ENCODE measurements around the gene RAVER2. TPM values are rescaled to one million over a fixed set of nuclear protein-coding genes. Genes with fewer than 3 reads are reported as not detected.
"Not testable (repeated sequence)": the region's sequence is repeated elsewhere in the genome, so short reads cannot be mapped to it uniquely, and the experiment has no call there.

The RAVER2 gene
- total RNA-seq, 1 experiment from 2014 or later = 11.4 TPM

DNA sequence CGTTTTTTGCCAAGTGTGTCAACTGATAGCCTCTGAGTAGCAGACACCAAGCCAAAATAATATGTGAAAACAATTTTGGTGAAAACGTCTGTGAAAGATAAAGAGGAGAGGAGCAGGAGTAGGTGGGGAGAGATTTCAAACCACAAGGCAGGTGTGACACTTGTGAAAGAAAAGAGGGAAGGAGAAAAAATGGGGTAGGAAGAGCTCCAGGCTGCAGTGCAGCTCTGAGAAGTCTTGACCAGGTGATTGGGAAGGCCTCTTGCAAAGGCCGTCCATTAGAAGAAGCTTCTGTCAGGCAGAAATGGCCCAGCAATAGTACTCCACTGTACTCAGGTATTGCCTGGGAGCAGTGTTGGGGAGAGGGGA lies 10.6 kb upstream of the RAVER2 start:
- no peak for TF ChIP-seq EZH2phosphoT487 (IDR thresholded peaks at IDR 0.05; ENCODE audit: borderline replicate concordance, low read length)
- TF ChIP-seq, protein P1, sequence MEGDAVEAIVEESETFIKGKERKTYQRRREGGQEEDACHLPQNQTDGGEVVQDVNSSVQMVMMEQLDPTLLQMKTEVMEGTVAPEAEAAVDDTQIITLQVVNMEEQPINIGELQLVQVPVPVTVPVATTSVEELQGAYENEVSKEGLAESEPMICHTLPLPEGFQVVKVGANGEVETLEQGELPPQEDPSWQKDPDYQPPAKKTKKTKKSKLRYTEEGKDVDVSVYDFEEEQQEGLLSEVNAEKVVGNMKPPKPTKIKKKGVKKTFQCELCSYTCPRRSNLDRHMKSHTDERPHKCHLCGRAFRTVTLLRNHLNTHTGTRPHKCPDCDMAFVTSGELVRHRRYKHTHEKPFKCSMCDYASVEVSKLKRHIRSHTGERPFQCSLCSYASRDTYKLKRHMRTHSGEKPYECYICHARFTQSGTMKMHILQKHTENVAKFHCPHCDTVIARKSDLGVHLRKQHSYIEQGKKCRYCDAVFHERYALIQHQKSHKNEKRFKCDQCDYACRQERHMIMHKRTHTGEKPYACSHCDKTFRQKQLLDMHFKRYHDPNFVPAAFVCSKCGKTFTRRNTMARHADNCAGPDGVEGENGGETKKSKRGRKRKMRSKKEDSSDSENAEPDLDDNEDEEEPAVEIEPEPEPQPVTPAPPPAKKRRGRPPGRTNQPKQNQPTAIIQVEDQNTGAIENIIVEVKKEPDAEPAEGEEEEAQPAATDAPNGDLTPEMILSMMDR (conservative IDR thresholded peaks at IDR 0.05; ENCODE audit: low read depth, low read length) = no peak
- no peak for TF ChIP-seq EZH2 (IDR thresholded peaks at IDR 0.05; ENCODE audit: low read length, unreplicated experiment)
- POLR2A ChIA-PET (ENCODE audit: unreplicated experiment) = no interaction called here

GRCh38 chr1:64740687-64741086 lies 4.2 kb upstream of the RAVER2 start:
- H4K20me1 ChIP-seq (ENCODE audit: low read length); H3K4me3 ChIP-seq (ENCODE audit: low read length); H3K27me3 ChIP-seq (ENCODE audit: low read length); POLR2A ChIA-PET (ENCODE audit: unreplicated experiment); H3K4me2 ChIP-seq (ENCODE audit: low read length); H3K27ac ChIP-seq (ENCODE audit: low read length); H3K9me3 ChIP-seq (ENCODE audit: low read length); ATAC-seq; CTCF ChIA-PET; H3K9ac ChIP-seq (ENCODE audit: low read length); DNase-seq; H3K79me2 ChIP-seq (ENCODE audit: low read length); H3F3A ChIP-seq (ENCODE audit: low read length, unreplicated experiment); BruUV-seq (replicated peaks); H3K36me3 ChIP-seq (ENCODE audit: low read depth, low read length); H3K9me2 ChIP-seq (replicated peaks; ENCODE audit: low read length); H2AFZ ChIP-seq (ENCODE audit: low read length): not testable (repeated sequence)
- intact Hi-C loops (cut with micrococcal nuclease) = loop anchor here (10.0 kb wide), 1 partner anchor 684 kb away; the partner anchor contains the start of genes LEPR and LEPROT
- peaks cover 15% of the 10 kb centered on the region for H3K4me1 ChIP-seq (ENCODE audit: insufficient read depth, low read length)

More for the DNA sequence above, 10.6 kb upstream of the RAVER2 start:
- Histone ChIP-seq H3K4me1 (ENCODE audit: insufficient read depth, low read length) (no peaks in the 10 kb centered on the region), H3K9me2 (replicated peaks; ENCODE audit: low read length) (no peaks in the 10 kb centered on the region), H3K4me2 (ENCODE audit: low read length) (no peak overlapping the region), H3K27ac (ENCODE audit: low read length) (no peak overlapping the region), H3F3A (ENCODE audit: low read length, unreplicated experiment) (no peaks in the 10 kb centered on the region), H3K36me3 (ENCODE audit: low read depth, low read length) (no peaks in the 10 kb centered on the region), H3K27me3 (ENCODE audit: low read length) (no peaks in the 10 kb centered on the region), H3K9me3 (ENCODE audit: low read length) (no peaks in the 10 kb centered on the region), H2AFZ (ENCODE audit: low read length) (no peak overlapping the region), H3K4me3 (ENCODE audit: low read length) (no peak overlapping the region), H3K9ac (ENCODE audit: low read length) (no peak overlapping the region), H3K79me2 (ENCODE audit: low read length) (no peaks in the 10 kb centered on the region), H4K20me1 (ENCODE audit: low read length) (no peaks in the 10 kb centered on the region)
- intact Hi-C loops (cut with micrococcal nuclease) = no loop called here
- DNase-seq = no peak
- CTCF ChIA-PET = no interaction called here
- ATAC-seq = no peak
- no TSS peak for BruUV-seq (replicated peaks)

- TF ChIP-seq, protein P1 (conservative IDR thresholded peaks at IDR 0.05; ENCODE audit: low read depth, low read length) = no peak
- TF ChIP-seq EZH2phosphoT487 (IDR thresholded peaks at IDR 0.05; ENCODE audit: borderline replicate concordance, low read length) (no peak), EZH2 (IDR thresholded peaks at IDR 0.05; ENCODE audit: low read length, unreplicated experiment) (no peak)
- no peaks in the 10 kb centered on the region for H4K20me1 ChIP-seq (ENCODE audit: low read length)
- H3K4me3 ChIP-seq (ENCODE audit: low read length) = peak overlapping the region; percentile 100
- peaks cover 24% of the 10 kb centered on the region for H3K4me1 ChIP-seq (ENCODE audit: insufficient read depth, low read length)
- peak overlapping the region; percentile 76 for H3K9ac ChIP-seq (ENCODE audit: low read length)
- intact Hi-C loops (cut with micrococcal nuclease) = loop anchor here (1.0 to 10.0 kb wide), 2 partner anchors 57 to 681 kb away; partner anchors contain the start of genes LEPR and LEPROT
- ATAC-seq (peak; percentile 2; the same call in 1 of the 2 replicates), DNase-seq (peak; percentile 52)
- no peaks in the 10 kb centered on the region for H3K36me3 ChIP-seq (ENCODE audit: low read depth, low read length)
- ChIA-PET CTCF (no interaction called here), POLR2A (ENCODE audit: unreplicated experiment) (no interaction called here)
- no peaks in the 10 kb centered on the region for H3F3A ChIP-seq (ENCODE audit: low read length, unreplicated experiment)
- peak overlapping the region; percentile 96 for H3K4me2 ChIP-seq (ENCODE audit: low read length)
- H3K79me2 ChIP-seq (ENCODE audit: low read length) = peaks cover 36% of the 10 kb centered on the region
- no peaks in the 10 kb centered on the region for H3K9me2 ChIP-seq (replicated peaks; ENCODE audit: low read length)
- no peaks in the 10 kb centered on the region for H3K27me3 ChIP-seq (ENCODE audit: low read length)
- H3K9me3 ChIP-seq (ENCODE audit: low read length) = no peaks in the 10 kb centered on the region
- H3K27ac ChIP-seq (ENCODE audit: low read length) = no peak overlapping the region
- H2AFZ ChIP-seq (ENCODE audit: low read length) = peak overlapping the region; percentile 88
- BruUV-seq (replicated peaks) = no TSS peak
Measured at GRCh38 chr1:64743954-64744491, 852 bp upstream of the RAVER2 start.
